HL-60 (cell line): ENCODE data around the gene POR.
"Not testable (repeated sequence)": the region's sequence is repeated elsewhere in the genome, so short reads cannot be mapped to it uniquely, and the experiment has no call there.

Experiments used
- DNase-seq, 2 experiments: peaks; one replicate each; pipeline ENCODE4 v3.0.0-alpha.2; 2010 to 2020; ENCODE audit warnings: low read depth in 1 of 2, low spot score in 1 of 2
- H3K27ac ChIP-seq: fragments of 250-450 bp; sonication (Bioruptor Pico); replicated peaks from 2 replicates; pipeline ENCODE4 v1.5.1; 2020; ENCODE audit warnings: mild to moderate bottlenecking, moderate library complexity
- H3K27me3 ChIP-seq: fragments of 250-450 bp; sonication (Bioruptor Pico); 2 replicates; pipeline ENCODE4 v1.5.1; 2021; ENCODE audit warnings: mild to moderate bottlenecking, moderate library complexity; ENCODE audit not compliant: insufficient read depth, poor library complexity, severe bottlenecking
- H3K4me3 ChIP-seq: replicated peaks from 2 replicates; pipeline ENCODE4 v1.5.1; 2011; ENCODE audit warnings: mild to moderate bottlenecking, control low read depth, low read length; ENCODE audit not compliant: insufficient read depth
- CTCF ChIP-seq: IDR thresholded peaks from one replicate; pipeline ENCODE4 v1.5.1; 2011; ENCODE audit warnings: low read length, control low read depth, inconsistent platforms; ENCODE audit not compliant: insufficient read depth
- GABPA ChIP-seq: IDR thresholded peaks from 2 replicates; pipeline ENCODE4 v1.6.1; 2012; ENCODE audit warnings: low read depth
- POLR2AphosphoS5 ChIP-seq: IDR thresholded peaks from 2 replicates; pipeline ENCODE4 v1.6.1; 2012; ENCODE audit warnings: low read depth
- REST ChIP-seq: IDR thresholded peaks from 2 replicates; pipeline ENCODE4 v1.6.1; 2012; ENCODE audit warnings: low read depth; ENCODE audit not compliant: insufficient replicate concordance
- SPI1 ChIP-seq: IDR thresholded peaks from 2 replicates; pipeline ENCODE4 v1.6.1; 2012; ENCODE audit warnings: low read depth, mild to moderate bottlenecking, borderline replicate concordance

Gene POR

GRCh38 chr7:75879771-75880184, 35.2 kb upstream of the POR start:
- Histone ChIP-seq H3K4me3 (peak overlapping the region; percentile 85; the same call in 1 of the 2 replicates), H3K27ac (no peak overlapping the region), H3K27me3 (no peaks in the 10 kb centered on the region)
- no peak for TF ChIP-seq GABPA
- no peak for TF ChIP-seq CTCF
- TF ChIP-seq REST, result no peak
- TF ChIP-seq SPI1, result no peak
- TF ChIP-seq POLR2AphosphoS5, result no peak
- no peak for DNase-seq

- no peak for DNase-seq
- TF ChIP-seq REST (no peak), CTCF (no peak), SPI1 (no peak), GABPA (no peak), POLR2AphosphoS5 (no peak)
- Histone ChIP-seq H3K27ac (no peak overlapping the region), H3K27me3 (no peaks in the 10 kb centered on the region), H3K4me3 (no peak overlapping the region)
These were observed 34.7 kb upstream of the POR start for GRCh38 chr7:75880242-75880641.

GRCh38 chr7:75881436-75882095, 33.4 kb upstream of the POR start:
- no peak overlapping the region for H3K4me3 ChIP-seq
- H3K27ac ChIP-seq, result no peak overlapping the region
- no peak for TF ChIP-seq SPI1
- TF ChIP-seq CTCF, result no peak
- no peak for TF ChIP-seq POLR2AphosphoS5
- H3K27me3 ChIP-seq, result no peaks in the 10 kb centered on the region
- no peak for DNase-seq

- DNase-seq, H3K27ac ChIP-seq, H3K27me3 ChIP-seq, H3K4me3 ChIP-seq: not testable (repeated sequence)
These were observed 31.6 kb upstream of the POR start for GRCh38 chr7:75883265-75883824.
